ENCODE results near the gene SLC16A5.

The SLC16A5 gene

DNA sequence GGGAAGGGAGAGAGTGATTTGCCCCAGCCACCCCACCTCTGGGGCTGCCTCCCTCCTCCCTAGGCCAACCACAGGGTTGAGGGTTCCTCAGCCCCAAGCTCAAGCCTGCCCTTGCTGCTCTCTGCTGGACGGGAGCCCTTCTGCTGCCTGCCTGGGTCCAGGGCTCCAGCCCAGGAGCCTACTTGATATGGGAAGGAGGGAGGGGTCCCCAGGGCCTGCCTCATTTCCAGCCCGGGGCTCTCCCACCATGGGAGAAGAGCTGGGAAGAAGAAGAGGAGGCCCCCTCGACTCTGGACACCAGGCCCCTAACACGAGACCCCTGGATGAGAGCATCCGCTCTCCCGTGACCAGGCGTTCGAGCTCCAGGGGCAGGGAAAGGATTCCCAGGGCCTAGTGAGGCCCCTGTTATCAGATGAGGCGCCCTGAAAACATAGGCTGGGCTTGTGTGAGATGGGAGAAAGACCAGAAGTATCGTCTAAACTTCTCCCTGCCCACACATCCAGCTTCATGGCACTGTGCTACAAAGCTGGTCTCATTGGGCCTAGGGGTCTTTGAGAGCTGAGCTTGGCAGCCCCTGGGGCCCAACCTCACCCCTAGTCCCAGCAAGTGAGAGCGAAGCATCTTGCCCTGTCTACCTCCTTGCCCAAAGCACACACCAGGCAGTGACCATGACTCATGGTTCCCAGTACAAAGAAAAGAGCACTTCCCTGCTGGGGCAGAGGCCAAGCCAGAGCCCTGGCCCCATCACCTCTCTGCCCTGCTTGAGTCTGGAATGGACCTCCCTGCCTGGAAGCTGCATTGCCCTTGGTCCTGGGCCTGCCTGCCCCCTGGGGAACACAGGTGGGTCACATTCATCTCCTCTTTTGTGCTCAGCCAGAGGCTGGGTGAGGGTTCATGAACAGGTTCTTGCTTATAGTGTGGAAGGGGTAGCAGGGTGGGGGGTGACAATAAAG lies 987 bp downstream of the SLC16A5 start:
- DNase-seq: no peak

DNA sequence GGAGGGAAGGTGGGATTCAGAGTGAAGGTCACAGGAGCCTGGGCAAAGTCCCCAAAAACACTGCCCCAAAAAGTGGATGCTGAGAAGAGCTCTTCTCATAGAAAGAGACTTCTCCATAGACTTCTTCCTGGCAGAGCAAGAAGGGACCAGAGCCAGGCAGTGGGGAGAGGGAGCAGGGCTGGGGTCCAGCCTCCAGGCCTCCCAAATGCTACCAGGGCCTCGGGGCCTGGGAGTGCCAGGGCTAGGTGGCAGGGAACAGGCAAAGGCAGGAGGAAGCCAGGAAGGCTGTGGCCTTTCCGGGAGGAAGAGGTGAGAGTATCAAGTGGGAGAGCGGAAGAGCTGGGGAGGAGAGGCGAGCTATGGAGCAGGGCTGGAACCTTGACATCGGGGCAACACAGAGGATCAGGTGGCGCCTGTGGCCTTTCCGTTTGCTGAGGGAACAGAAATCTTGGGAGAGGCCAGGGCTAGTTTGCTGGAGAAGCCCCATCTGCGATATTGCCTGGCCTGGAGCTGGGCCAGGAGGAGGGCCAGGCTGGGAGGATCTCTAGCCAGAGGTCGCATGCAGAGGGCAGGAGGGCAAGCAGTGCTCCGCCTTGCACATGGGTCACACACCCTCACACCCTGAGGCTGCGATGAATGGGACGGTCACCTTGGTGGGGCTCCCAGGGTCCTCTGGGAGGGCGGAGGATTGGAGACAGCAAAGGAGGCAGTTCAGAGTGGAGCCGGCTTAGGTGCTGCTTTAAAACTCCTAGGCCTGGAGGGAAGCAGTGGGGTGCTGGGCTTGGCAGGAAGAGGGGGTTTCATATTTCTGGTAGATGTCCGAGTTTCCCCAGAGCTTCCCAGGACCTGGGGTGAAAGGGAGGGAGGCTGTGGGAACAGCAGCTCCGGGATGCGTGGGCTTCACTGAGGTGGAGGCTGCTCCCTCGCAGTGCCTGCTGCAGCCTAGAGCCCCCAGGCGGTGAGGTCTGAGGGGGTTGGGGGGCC lies 3.4 kb downstream of the SLC16A5 start:
- no peak for DNase-seq

- DNase-seq: no peak
These were observed 4.1 kb downstream of the SLC16A5 start for GRCh38 chr17:75091855-75092327.

GRCh38 chr17:75093548-75094158 lies 5.9 kb downstream of the SLC16A5 start:
- DNase-seq: no peak

DNA sequence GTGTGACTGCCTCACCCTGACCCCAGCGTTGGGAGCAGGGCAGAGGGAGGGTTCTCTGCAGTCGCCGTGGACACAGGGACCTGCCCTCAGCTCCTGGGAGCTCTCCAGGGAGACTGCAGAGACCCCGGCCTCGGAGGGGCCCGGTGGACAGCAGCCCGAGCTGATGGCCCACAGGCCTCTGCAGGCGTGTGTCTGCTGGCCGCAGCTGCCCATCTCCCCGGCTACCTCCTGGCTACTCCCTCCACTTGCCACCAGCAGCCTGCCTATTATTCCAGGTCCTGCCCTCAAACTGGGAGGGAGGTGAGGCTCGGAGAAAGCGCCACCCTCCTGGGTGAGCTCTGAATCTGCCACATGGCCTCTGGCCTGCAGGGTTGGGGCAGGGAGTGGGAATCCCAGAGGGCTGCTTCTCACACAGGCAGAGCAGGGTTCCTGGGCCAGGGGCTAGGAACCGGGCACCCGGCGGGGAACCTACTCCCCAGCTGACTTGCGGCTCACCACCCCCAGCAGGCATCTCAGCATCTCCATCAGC lies 7.2 kb downstream of the SLC16A5 start:
- no peak for DNase-seq

- peak in 1 of 2 donors; percentile 67 for DNase-seq
These were observed 8.4 kb downstream of the SLC16A5 start for GRCh38 chr17:75096082-75096625.

GRCh38 chr17:75097865-75098264 lies 10.1 kb downstream of the SLC16A5 start:
- no peak for DNase-seq

- no peak for DNase-seq
These were observed 11.1 kb downstream of the SLC16A5 start for GRCh38 chr17:75098861-75099260.

- DNase-seq: no peak
These were observed 12.3 kb downstream of the SLC16A5 start for GRCh38 chr17:75099881-75100595.

- peak in 1 of 2 donors; percentile 45 for DNase-seq
These were observed 14.6 kb downstream of the SLC16A5 start for GRCh38 chr17:75102385-75102821.

GRCh38 chr17:75103601-75104554 lies 16.1 kb downstream of the SLC16A5 start:
- no peak for DNase-seq

DNA sequence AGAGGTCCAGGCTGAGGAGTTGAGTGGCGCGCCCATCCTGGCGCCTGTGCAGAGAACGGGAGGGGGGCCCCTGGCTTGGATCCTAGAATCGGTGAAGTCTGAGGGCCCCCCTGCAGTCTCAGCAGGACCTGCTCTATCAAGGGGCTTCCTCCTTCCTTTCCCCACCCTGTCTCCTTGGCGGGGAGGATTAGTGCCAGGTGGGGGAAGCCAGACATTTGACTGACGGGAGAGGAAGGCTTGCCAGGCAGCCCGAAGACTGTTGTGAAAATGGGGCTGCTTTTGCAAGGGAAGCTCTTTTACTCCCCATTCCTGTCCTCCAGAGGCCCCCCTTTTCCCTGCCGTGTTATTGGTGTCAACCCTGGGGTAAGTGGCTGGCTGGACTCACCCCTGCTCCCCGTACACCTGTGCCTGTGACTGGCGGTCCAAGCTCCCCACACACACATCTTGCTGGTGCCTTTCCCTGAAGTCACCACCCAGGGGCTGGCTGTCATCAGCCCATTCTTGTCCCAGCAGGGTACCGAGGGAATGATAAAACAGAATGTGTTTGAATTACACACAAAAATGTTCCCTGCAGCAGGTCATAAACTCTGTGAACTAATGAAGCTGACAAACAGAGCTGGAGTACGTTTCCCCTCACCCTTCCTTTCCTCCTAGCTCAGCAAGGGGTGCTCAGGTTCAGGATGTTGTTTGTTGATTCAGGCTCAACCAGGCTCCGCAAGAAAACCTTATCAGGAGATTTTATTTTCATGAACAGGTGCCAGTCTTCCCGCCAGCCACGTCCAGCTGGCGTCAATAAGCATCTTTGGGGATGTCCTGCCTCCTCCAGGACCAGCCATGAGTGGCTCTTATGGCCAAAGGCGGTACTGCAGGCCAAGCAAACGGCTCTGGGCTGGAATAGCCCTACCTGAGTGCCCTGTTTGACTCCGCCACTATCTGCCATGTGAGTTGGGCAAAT lies 17.6 kb downstream of the SLC16A5 start:
- DNase-seq: no peak

DNA sequence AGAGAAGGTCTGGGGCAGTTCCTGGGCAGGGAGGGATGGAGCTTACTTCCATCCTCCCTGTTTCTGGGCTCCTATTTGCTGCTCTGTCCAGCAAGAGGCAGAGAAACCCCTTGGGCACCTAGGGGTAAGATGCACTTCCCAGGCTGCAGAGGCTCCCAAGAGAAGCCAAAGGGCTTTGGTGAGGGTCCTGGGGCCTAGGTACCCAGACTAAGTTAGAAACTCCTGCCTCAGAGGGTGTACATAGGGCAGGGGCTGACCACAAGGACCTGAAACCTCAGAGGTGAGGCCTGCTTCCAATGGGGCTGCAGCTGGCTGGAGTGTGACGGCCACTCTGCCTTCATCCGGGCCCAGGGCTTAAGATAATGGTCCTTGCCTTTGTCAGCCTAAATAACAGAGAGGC lies 20.4 kb downstream of the SLC16A5 start:
- no peak for DNase-seq

- DNase-seq: no peak
These were observed 21.3 kb downstream of the SLC16A5 start for GRCh38 chr17:75109046-75109406.

GRCh38 chr17:75109407-75110233 lies 21.9 kb downstream of the SLC16A5 start, which contains the start of gene ARMC7:
Gene ARMC7 (plus strand): TSS chr17:75109969. CDS start chr17:75110289, 320 bp downstream.
- DNase-seq: peak; percentile 91 to 92

DNA sequence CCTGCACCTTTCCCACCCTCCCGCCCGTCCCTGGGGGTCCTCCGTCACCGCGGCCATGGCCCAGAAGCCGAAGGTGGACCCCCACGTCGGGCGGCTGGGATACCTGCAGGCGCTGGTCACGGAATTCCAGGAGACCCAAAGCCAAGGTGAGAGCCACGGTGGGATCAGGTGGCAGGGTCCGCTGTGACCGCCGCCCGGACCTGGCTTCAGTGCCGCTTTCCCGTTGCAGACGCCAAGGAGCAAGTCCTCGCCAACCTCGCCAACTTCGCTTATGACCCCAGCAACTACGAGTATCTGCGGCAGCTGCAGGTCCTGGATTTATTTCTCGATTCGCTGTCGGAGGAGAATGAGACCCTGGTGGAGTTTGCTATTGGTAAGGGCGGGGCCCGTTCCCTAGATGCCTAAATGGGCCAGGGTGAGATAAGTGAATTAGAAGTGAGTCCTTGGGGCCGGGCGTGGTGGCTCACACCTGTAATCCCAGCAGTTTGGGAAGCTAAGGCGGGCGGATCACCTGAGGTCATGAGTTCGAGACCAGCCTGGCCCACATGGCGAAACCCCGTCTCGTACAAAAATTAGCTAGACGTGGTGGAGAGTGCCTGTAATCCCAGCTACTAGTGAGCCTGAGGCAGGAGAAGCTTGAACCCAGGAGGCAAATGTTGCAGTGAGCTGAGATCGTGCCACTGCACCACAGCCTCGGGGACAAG lies 22.6 kb downstream of the SLC16A5 start:
- no peak for DNase-seq

GRCh38 chr17:75111777-75112335 lies 24.1 kb downstream of the SLC16A5 start:
- DNase-seq: no peak

Data from CD4-positive, alpha-beta T cell treated with Interleukin-1 beta for 1 hour (primary cell).